ENCODE data around the gene ZNF526.
A peak's percentile ranks its signal among the peaks of the same experiment; 100 is the strongest.

DNA sequence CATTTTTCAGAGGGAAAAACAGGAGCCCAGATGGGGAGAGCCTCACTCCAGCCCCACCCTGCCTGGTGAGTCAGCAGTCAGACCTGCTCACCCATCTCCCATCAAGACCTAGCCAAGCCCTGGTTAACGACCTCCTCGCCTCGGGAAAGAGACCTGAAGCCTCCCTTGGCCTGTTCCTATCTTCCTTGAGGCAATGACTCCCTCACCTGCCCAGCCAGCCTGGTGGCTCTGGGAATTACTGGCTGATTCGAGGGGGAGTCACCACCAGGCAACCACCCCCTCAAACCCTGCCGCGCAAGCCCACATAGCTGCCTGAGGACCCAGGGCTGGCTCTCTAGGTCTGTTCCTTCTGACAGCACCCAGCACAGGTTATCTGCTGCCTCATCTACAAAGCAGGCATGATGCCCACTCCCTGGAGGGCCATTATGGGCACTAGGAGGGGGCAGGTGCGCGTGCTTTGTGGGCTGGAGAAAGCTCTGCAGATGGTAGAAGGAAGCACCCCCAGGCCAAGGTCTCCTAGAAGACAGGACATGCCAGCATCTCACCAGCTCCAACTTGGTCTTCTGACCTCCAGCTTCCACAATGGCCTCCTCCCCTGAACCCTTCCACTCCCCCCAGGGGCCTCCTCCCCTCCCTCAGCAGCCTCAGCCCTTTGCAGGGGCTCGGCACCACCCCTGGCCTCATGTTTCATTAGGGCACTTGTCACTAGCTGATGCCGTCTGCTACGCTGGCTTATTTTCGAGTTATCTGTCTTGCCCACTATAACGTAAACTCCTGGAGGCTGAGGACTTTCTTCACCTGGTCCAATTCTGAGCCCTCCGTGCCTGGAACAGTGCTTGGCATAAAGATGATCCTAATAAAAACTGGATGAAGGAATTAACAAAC lies 13.0 kb upstream of the ZNF526 start:
- TF ChIP-seq, protein P1, sequence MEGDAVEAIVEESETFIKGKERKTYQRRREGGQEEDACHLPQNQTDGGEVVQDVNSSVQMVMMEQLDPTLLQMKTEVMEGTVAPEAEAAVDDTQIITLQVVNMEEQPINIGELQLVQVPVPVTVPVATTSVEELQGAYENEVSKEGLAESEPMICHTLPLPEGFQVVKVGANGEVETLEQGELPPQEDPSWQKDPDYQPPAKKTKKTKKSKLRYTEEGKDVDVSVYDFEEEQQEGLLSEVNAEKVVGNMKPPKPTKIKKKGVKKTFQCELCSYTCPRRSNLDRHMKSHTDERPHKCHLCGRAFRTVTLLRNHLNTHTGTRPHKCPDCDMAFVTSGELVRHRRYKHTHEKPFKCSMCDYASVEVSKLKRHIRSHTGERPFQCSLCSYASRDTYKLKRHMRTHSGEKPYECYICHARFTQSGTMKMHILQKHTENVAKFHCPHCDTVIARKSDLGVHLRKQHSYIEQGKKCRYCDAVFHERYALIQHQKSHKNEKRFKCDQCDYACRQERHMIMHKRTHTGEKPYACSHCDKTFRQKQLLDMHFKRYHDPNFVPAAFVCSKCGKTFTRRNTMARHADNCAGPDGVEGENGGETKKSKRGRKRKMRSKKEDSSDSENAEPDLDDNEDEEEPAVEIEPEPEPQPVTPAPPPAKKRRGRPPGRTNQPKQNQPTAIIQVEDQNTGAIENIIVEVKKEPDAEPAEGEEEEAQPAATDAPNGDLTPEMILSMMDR (IDR thresholded peaks at IDR 0.05 in 2 of 3, conservative IDR thresholded peaks at IDR 0.05 in 1 of 3; ENCODE audit: borderline replicate concordance in 1 of 3, insufficient read depth in 1 of 3, low read depth in 2 of 3, low read length in 2 of 3), result no peak
- no peak for TF ChIP-seq POLR2AphosphoS5 (IDR thresholded peaks at IDR 0.05; ENCODE audit: low read depth, low read length)
- no peak for TF ChIP-seq POLR2A (IDR thresholded peaks at IDR 0.05; ENCODE audit: borderline replicate concordance, extremely low read depth, insufficient read depth, insufficient read length)
- TF ChIP-seq, protein P2, sequence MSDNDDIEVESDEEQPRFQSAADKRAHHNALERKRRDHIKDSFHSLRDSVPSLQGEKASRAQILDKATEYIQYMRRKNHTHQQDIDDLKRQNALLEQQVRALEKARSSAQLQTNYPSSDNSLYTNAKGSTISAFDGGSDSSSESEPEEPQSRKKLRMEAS (IDR thresholded peaks at IDR 0.05), result no peak
- TF ChIP-seq TCF7L2 (IDR thresholded peaks at IDR 0.05; ENCODE audit: borderline replicate concordance, extremely low read depth, insufficient read depth, insufficient read length), result no peak
- TF ChIP-seq EZH2 (IDR thresholded peaks at IDR 0.05), result no peak
- TF ChIP-seq EZH2phosphoT487 (IDR thresholded peaks at IDR 0.05; ENCODE audit: borderline replicate concordance), result no peak
- no peak for TF ChIP-seq CBX3 (IDR thresholded peaks at IDR 0.05; ENCODE audit: low read depth)
- no peak for TF ChIP-seq RAD21 (IDR thresholded peaks at IDR 0.05; ENCODE audit: low read depth)
- peak; percentile 42; the same call in 1 of the 2 replicates for TF ChIP-seq JUND (IDR thresholded peaks at IDR 0.05)
- TF ChIP-seq, protein P3, sequence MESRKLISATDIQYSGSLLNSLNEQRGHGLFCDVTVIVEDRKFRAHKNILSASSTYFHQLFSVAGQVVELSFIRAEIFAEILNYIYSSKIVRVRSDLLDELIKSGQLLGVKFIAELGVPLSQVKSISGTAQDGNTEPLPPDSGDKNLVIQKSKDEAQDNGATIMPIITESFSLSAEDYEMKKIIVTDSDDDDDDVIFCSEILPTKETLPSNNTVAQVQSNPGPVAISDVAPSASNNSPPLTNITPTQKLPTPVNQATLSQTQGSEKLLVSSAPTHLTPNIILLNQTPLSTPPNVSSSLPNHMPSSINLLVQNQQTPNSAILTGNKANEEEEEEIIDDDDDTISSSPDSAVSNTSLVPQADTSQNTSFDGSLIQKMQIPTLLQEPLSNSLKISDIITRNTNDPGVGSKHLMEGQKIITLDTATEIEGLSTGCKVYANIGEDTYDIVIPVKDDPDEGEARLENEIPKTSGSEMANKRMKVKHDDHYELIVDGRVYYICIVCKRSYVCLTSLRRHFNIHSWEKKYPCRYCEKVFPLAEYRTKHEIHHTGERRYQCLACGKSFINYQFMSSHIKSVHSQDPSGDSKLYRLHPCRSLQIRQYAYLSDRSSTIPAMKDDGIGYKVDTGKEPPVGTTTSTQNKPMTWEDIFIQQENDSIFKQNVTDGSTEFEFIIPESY (IDR thresholded peaks at IDR 0.05; ENCODE audit: extremely low read depth, insufficient replicate concordance, low read length), result no peak
- no peak for TF ChIP-seq YY1 (IDR thresholded peaks at IDR 0.05; ENCODE audit: extremely low read depth, insufficient replicate concordance, low read depth, low read length)
- no peak for TF ChIP-seq ZFX (IDR thresholded peaks at IDR 0.05)
